Upper lobe of left lung (tissue), 6 donors: Measurements from ENCODE around the gene TASOR. TPM values are rescaled to one million over a fixed set of nuclear protein-coding genes. Genes with fewer than 3 reads are reported as not detected.

Experiments
- ATAC-seq, 2 donors: fragments of 200-7000 bp; cut with Tn5 transposase; one replicate each; pipeline ENCODE4 v1.9.1; 2022; ENCODE audit warnings: mild to moderate bottlenecking in 2 of 2, moderate library complexity in 2 of 2; ENCODE audit not compliant: low FRiP score in 2 of 2
- DNase-seq, 2 donors: peaks; one replicate each; pipeline ENCODE4 v3.0.0-alpha.2; 2019 to 2020
- H3K27ac ChIP-seq, 4 donors: fragments of 200-600 bp; sonication (generic); one replicate each; pipeline ENCODE4 v1.5.1; 2016 to 2019
- H3K27me3 ChIP-seq, 4 donors: fragments of 200-600 bp; sonication (generic); one replicate each; pipeline ENCODE4 v1.5.1; 2017 to 2019
- H3K36me3 ChIP-seq, 4 donors: fragments of 200-600 bp; sonication (generic); one replicate each; pipeline ENCODE4 v1.5.1; 2016 to 2019
- H3K4me1 ChIP-seq, 4 donors: fragments of 200-600 bp; sonication (generic); one replicate each; pipeline ENCODE4 v1.5.1; 2018 to 2019
- H3K4me3 ChIP-seq, 4 donors: fragments of 200-600 bp; sonication (generic); one replicate each; pipeline ENCODE4 v1.5.1; 2017 to 2019; ENCODE audit warnings: mild to moderate bottlenecking in 2 of 4, moderate library complexity in 1 of 4
- H3K9me3 ChIP-seq, 4 donors: fragments of 200-600 bp; sonication (generic); one replicate each; pipeline ENCODE4 v1.5.1; 2018 to 2019
- CTCF ChIP-seq, 6 experiments: fragments of 450-650 bp in 4 of 6; fragments of 200-600 bp in 2 of 6; sonication (generic) in 2 of 6; IDR thresholded peaks; one replicate each; pipeline ENCODE4 v1.5.1; 2016 to 2019; ENCODE audit warnings: antibody characterized with exemption in 6 of 6
- EP300 ChIP-seq, 4 donors: sonication (generic); formaldehyde crosslinking; IDR thresholded peaks; one replicate each; pipeline ENCODE4 v1.5.1; 2017; ENCODE audit warnings: antibody characterized with exemption in 4 of 4, control low read depth in 2 of 4
- POLR2A ChIP-seq, 4 donors: fragments of 450-650 bp; IDR thresholded peaks; one replicate each; pipeline ENCODE4 v1.5.1; 2016 to 2017; ENCODE audit warnings: antibody characterized with exemption in 4 of 4, mild to moderate bottlenecking in 2 of 4
- POLR2AphosphoS5 ChIP-seq, 2 donors: sonication (generic); formaldehyde crosslinking; IDR thresholded peaks; one replicate each; pipeline ENCODE4 v1.5.1; 2017; ENCODE audit warnings: antibody characterized with exemption in 2 of 2
- WGBS, 2 donors: methylation state at CpG; one replicate each; pipeline ENCODE4 v1.1.5; 2017 to 2018; 5-methylcytosine and 5-hydroxymethylcytosine counted together
- total RNA-seq, 6 donors: library from RNA; depleted of rRNA in 4 of 6; stranded (reverse); fragments of >200 nt in 4 of 6; gene quantifications; one replicate each; pipeline versions ENCODE4 v1.1.0 to v1.2.1, GENCODE V29; 2016 to 2021
- donor health status: DM: no; HTN: no; CAD: no; lungs with moderate emphysema.
- donor health status: DM: no; HTN: yes; CAD: no; lungs with severe emphysema.

The TASOR gene
- total RNA-seq, 6 donors from 2014 or later = 29.4 to 113 (median 54.9) TPM

DNA sequence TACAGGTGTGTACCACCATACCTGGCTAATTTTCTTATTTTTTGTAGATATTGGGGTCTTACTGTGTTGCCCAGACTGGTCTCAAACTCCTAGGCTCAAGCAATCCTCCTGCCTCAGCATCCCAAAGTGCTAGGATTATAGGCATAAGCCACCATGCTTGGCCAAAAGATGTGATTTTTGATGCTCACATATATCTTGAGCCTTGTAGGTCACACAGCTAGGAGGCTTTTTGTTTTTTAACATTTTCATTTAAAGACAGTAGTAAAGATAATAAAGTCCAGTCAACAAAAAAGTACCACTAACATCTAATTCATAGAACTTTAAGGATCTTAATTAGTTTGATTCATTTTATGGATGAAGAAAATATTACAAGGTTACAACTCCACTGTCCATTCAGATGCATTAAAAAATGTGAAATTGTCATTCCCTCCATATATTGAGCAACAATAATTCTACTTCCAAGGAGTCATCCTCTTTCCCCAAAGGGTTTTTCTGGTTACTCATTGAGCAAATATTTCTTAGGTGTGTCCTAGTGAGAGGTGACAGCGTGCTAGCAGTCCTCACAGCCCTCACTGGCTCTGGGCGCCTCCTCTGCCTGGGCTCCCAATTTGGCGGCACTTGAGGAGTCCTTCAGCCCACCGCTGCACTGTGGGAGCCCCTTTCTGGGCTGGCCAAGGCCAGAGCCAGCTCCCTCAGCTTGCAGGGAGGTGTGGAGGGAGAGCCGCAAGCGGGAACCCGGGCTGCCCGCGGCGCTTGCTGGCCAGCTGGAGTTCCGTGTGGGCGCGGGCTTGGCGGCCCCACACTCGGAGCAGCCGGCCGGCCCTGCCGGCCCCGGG is 8.3 kb upstream of the TASOR start:
- 97% methylated on average over 13 to 18 of the region's 19 CpGs for WGBS, 2 donors

GRCh38 chr3:56689303-56689702 is 6.2 kb upstream of the TASOR start:
- DNase-seq (no peak), ATAC-seq (no peak)
- no peaks in the 10 kb centered on the region for H3K36me3 ChIP-seq
- 90 to 100% methylated on average over 1 of the region's 1 CpG for WGBS, 2 donors
- no peaks in the 10 kb centered on the region for H3K27me3 ChIP-seq
- TF ChIP-seq EP300 (IDR thresholded peaks at IDR 0.05) (no peak), CTCF (IDR thresholded peaks at IDR 0.05) (no peak), POLR2A (IDR thresholded peaks at IDR 0.05) (no peak), POLR2AphosphoS5 (IDR thresholded peaks at IDR 0.05) (no peak)
- H3K4me1 ChIP-seq = peaks cover 0 to 10% (median 2%) of the 10 kb centered on the region in 4 donors
- no peak overlapping the region for H3K27ac ChIP-seq
- no peak overlapping the region for H3K4me3 ChIP-seq
- no peaks in the 10 kb centered on the region for H3K9me3 ChIP-seq

More for the DNA sequence above, 8.3 kb upstream of the TASOR start:
- H3K27ac ChIP-seq = no peak overlapping the region
- TF ChIP-seq POLR2A (IDR thresholded peaks at IDR 0.05) = no peak
- no peak for TF ChIP-seq CTCF (IDR thresholded peaks at IDR 0.05)
- no peak for TF ChIP-seq POLR2AphosphoS5 (IDR thresholded peaks at IDR 0.05)
- TF ChIP-seq EP300 (IDR thresholded peaks at IDR 0.05) = no peak
- DNase-seq = peak in 1 of 2 donors; percentile 67
- no peaks in the 10 kb centered on the region for H3K27me3 ChIP-seq
- peaks cover 0 to 12% (median 2%) of the 10 kb centered on the region in 4 donors for H3K4me1 ChIP-seq
- H3K4me3 ChIP-seq = no peak overlapping the region
- H3K36me3 ChIP-seq = no peaks in the 10 kb centered on the region
- no peaks in the 10 kb centered on the region for H3K9me3 ChIP-seq
- ATAC-seq = no peak

- ATAC-seq = no peak
Observed at GRCh38 chr3:56688191-56688590, 5.1 kb upstream of the TASOR start.

DNA sequence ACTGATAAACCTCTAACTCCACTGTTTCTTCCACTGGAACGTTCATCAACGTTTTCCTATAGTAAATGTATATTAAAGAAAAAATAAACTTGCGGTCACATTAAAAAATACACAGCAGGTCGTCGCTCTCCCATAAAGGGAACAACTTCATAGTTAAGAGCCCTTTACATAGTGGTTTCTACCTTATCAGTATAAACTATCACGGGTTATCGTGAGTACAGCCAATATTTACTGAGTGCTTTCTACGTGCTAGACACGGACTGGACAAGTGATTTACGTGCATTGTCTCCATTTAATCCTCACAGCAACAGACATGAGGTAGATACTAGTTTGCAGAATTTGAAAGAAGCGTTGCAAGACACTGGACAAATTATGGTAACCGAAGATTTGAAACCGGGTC is 964 bp upstream of the TASOR start:
- ATAC-seq (no peak), DNase-seq (no peak)
- Histone ChIP-seq H3K27ac (no peak overlapping the region), H3K27me3 (no peaks in the 10 kb centered on the region), H3K4me1 (peaks cover 10 to 29% (median 25%) of the 10 kb centered on the region in 4 donors), H3K9me3 (peaks cover 0 to 4% (median 0%) of the 10 kb centered on the region in 4 donors), H3K4me3 (no peak overlapping the region), H3K36me3 (no peaks in the 10 kb centered on the region)
- 86 to 90% methylated on average over 13 of the region's 13 CpGs for WGBS, 2 donors
- no peak for TF ChIP-seq POLR2A (IDR thresholded peaks at IDR 0.05)
- TF ChIP-seq POLR2AphosphoS5 (IDR thresholded peaks at IDR 0.05) = no peak
- no peak for TF ChIP-seq EP300 (IDR thresholded peaks at IDR 0.05)
- no peak for TF ChIP-seq CTCF (IDR thresholded peaks at IDR 0.05)

More at GRCh38 chr3:56688191-56688590, 5.1 kb upstream of the TASOR start:
- Histone ChIP-seq H3K27me3 (no peaks in the 10 kb centered on the region), H3K4me1 (peaks cover 0 to 5% (median 4%) of the 10 kb centered on the region in 4 donors), H3K36me3 (no peaks in the 10 kb centered on the region), H3K9me3 (peaks cover 0 to 4% (median 0%) of the 10 kb centered on the region in 4 donors), H3K27ac (no peak overlapping the region), H3K4me3 (no peak overlapping the region)
- no peak for TF ChIP-seq CTCF (IDR thresholded peaks at IDR 0.05)
- no peak for TF ChIP-seq EP300 (IDR thresholded peaks at IDR 0.05)
- DNase-seq = no peak
- 73 to 77% methylated on average over 1 of the region's 1 CpG for WGBS, 2 donors
